Left ventricle myocardium superior (tissue), 1 donor: Measurements from ENCODE around the gene TTLL9. TPM values are rescaled to one million over a fixed set of nuclear protein-coding genes. Genes with fewer than 3 reads are reported as not detected.

Source experiments
- ATAC-seq: fragments of 200-7000 bp; cut with Tn5 transposase; one replicate; pipeline ENCODE4 v1.9.1; 2020; ENCODE audit warnings: mild to moderate bottlenecking, moderate library complexity
- DNase-seq: peaks from one replicate; pipeline ENCODE4 v3.0.0-alpha.2; 2020
- intact Hi-C: fragments of 100-400 bp; cut with micrococcal nuclease; formaldehyde crosslinking; loops from one replicate; pipeline ENCODE4 v1.11.0; 2022
- total RNA-seq: library from RNA; stranded (reverse); fragmentation: NEBNext Ultra II Directional; extraction: Animal tissue kit (Norgen Biotek cat#: 25700); gene quantifications from one replicate; pipeline ENCODE4 v1.2.1, GENCODE V29; 2021
- donor health status: DM: no; HTN: yes; CAD: no; lungs with severe emphysema.

Gene TTLL9
- total RNA-seq, 1 donor from 2014 or later: not detected

DNA sequence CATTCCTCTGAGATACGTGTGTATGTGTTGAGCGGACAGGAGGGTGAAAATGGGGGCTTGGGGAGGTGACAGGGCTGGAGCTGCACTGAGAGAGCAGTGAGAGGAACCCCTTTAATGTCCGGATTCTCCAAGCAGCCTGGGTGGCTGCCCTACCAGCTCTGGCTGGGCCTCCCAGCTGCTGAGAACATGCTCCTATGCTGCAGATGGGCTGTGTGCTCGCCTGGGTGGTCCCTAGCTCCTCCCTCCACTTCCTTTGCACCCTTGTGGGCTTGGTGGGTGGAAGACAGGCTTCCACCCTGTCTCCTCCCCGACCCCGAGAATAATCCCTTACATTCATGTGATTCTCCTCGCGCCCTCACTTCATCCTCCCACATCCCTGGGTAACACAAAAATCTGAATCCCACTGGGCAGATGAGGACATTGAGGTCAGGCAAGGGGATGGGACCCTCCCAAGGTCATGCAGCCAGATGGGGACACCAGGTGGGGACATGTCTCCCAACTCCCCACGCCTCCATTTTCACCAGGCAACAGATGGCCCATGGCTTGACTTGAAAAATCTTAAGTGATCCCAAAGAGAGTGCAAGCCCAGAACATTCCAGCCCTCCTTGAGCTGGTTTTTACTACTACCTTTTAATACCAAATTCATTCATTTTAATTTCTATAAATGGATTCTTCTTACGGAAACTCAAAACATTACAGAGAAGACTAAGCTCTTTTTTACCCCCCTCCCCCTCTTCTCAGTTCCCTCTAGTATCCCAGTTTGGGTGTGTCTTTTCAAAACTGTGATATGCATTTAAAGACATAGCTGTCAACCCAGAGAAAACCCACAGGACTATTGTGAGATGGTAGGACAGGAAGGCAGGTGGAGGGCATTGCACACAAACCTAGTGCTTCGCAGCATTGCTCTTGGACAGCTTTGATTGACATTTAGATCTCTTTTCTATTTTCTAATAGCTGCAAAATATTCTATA is 86.4 kb downstream of the TTLL9 start:
- intact Hi-C loops: no loop called here
- DNase-seq: no peak
- no peak for ATAC-seq

DNA sequence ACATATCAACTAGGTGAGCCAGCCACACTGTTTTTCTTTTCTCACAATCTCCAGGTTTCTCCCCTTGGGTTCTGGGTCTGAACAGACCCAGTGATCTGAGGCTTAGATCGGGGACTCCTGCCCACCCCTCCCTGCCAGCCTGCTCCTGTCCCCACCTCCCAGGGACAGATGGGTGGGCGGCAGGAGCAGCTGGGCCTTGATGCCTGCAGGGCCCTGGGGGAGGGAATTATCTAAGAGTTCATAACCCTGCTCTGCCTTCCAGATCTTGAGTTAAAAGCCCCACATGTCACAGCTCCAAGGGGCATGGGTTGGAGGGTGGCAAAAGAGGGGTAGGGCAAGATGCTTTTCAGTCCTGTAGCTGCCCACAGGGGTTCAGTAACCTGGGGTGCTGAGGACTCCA is 92.3 kb downstream of the TTLL9 start:
- DNase-seq: no peak
- intact Hi-C loops: no loop called here
- ATAC-seq: no peak

DNA sequence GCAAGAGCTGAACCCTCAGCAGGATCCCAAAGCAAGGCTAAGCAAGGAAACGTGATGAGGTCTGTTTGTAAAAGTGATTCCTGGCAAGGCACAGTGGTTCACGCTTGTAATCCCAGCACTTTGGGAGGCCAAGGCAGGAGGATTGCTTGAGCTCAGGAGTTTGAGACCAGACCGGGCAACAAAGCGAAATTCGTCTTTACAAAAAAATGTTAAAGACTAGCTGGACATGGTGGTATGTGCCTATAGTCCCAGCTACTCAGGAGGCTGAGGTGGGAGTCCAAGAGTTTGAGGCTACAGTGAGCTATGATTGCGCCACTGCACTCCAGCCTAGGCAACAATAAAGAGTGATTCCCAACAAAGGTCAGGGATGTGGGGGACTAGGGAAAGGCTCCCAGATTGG is 93.5 kb downstream of the TTLL9 start:
- DNase-seq (no peak), ATAC-seq (no peak)
- intact Hi-C loops: no loop called here

DNA sequence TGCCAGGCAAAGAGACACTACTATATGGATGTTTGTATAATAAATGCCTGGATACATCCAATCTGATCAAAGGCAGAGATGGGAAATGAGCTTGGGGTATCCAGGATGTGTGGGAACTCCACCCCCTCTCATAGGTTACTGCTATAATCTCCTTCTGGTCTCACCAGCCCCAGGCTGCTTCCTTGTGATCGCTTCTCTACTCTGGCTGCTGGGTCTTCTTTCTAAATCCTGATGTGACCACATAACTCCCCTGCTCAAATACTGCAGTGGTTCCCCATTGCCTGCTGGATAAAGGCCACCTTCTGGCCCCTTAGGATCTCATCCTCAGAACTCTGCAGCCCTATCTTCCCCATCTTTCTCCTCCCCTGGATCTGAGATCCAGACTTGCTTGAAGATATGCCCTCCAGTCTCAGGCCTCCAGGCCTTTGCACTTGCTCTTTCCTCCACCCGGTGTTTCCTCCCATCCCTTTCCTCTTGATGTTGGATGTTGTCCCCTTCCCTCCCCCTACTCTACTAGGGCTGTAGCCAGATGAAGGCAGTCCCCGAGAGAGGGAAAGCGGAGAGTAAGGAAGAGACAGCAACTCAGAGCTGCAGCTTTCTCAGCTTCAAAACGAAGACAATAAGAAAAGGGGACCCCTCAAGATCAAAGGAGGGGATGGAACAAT is 96.7 kb downstream of the TTLL9 start:
- no peak for DNase-seq
- intact Hi-C loops: no loop called here
- no peak for ATAC-seq

DNA sequence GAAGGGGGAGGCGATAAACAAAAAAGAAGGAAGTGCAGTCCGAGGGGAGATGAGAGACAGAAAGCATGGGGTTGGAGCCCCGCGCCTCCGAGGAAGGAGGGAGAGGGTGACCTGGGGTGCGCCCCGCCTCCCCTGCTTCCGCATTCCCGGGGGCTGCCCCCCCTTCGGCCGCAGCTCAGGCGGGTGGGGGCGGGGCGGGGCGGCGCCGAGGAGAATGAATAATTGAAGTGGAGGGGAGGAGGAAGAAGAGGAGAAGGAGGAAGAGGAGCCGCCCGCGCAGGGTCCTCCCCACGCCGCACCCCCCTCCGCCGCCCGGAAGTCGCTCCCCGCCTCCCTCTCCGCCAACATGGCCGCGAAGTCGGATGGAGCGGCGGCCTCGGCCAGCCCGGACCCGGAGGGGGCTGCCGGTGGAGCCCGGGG is 97.4 kb downstream of the TTLL9 start, which contains the start of gene XKR7:
XKR7 (plus strand) TSS at position 322 of the 420 bp plus-strand sequence; CDS start at position 347, 25 bp downstream.
- no peak for DNase-seq
- intact Hi-C loops: no loop called here
- ATAC-seq: no peak

DNA sequence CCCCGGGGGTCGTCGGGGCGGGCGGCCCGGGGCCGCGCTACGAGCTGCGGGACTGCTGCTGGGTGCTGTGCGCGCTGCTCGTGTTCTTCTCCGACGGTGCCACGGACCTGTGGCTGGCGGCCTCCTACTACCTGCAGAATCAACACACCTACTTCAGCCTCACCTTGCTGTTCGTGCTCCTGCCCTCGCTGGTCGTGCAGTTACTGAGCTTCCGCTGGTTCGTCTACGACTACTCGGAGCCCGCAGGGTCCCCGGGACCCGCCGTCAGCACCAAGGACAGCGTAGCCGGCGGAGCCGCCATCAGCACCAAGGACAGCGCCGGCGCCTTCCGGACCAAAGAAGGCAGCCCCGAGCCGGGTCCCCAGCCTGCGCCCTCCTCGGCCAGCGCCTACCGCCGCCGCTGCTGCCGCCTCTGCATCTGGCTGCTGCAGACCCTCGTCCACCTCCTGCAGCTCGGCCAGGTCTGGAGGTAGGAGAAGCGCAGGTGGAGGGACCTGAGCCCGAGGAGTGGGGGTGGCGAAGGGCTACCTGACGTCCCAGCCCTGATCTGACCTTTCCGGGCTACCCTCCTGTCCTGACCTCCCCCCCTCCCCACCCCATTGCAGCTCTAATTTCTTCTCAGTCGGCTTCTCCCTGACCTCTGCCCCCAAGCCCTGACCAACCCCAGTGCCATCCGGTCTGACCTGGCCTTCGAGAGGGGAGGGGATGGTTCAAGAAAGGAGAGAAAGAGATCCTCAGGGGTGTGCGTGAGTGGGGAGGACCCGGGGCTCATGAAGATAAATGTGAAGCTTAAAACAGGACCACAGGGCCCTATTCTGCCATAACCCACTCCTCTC is 98.1 kb downstream of the TTLL9 start:
- DNase-seq: peak; percentile 83
- intact Hi-C loops: no loop called here
- peak; percentile 95 for ATAC-seq

DNA sequence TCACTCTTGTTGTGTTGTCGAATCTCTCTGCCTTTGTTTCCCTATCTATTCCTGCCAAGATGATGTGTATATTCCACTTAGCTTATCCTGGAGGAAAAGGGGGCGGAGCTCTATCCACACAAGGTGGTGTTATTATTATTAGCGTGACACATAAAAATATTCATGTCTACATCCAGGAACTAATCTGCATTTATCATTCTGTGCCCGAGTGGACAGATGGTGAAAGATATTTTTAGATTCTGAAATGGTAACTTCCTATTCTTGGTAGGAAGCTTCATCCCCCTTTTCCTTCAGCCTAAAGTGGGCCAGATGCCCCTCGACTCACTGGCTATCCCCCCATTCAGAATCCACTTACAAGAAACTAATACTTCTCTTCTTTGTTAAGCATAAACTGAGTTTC is 99.6 kb downstream of the TTLL9 start:
- intact Hi-C loops: no loop called here
- no peak for ATAC-seq
- DNase-seq: no peak

DNA sequence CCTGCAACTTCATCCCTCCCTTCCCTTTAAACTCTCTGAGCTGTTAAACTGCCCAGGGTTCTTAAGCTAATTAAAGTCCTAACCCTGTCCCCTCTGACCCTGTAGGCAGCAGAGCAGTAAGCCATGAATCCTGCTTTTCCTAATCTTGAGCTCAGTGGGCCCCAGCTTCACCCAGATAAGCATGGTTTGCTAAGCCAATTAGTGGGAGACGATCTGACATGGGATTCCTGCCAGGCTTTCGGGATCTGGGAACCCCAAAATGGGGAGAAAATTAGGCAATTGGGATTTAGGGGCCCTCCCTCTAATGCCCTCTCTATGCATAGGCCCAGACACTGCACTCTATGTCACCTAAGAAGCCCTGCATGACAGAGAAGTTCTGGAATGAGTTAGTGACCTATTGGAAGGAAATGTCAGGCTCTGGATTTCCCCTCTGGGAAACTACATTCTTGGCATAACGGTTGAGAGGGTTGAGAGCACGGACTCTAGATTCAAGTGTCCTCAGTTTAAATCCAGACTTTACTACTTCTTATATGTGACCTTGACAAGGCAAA is 102.1 kb downstream of the TTLL9 start:
- no peak for DNase-seq
- ATAC-seq: no peak
- intact Hi-C loops: no loop called here

DNA sequence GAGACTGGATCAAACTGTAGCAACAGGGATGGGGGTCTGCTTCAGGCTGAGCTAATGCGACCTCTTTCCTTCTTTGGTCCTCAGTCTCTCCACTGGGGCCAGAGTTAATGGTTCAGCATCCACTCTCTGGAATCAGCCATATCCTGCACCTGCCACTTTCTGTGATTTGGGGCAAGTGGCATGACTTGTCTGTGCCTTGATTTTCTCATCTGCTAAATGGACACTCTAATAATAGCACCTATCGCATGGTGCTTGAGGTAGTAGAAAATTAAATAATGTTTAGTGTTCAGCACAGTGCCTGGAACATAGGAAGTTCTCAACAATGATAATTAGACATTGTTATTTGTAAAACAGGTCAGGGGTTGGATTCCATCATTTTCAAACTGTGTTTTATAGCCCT is 103.9 kb downstream of the TTLL9 start:
- ATAC-seq (no peak), DNase-seq (no peak)
- intact Hi-C loops: no loop called here

DNA sequence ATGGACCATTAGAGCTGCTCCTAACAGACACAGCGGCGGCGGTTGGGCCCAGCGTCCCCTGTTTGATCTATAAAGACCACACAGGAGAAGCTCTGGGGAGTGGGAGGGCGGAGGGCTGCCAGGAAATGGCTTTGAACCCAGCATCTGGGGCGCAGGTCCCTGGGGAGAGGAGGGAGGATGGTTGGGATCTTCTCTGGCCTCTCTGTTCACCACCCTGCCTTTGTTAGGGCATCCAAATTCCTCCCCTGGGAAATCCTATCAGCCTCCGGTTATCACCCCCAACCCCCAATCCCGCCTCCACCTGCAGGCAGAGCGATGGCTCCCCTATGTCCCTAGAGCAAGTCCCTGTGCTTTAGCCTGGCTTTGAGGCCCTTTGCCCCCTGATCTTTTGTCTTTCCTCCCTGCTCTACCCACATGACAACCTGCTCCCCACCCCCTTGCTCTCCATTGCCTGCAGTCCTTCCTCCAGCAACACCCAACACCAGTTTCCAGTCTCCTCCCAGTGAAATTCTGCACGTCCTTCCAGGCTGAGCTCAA is 104.6 kb downstream of the TTLL9 start:
- ATAC-seq (no peak), DNase-seq (no peak)
- intact Hi-C loops: no loop called here

DNA sequence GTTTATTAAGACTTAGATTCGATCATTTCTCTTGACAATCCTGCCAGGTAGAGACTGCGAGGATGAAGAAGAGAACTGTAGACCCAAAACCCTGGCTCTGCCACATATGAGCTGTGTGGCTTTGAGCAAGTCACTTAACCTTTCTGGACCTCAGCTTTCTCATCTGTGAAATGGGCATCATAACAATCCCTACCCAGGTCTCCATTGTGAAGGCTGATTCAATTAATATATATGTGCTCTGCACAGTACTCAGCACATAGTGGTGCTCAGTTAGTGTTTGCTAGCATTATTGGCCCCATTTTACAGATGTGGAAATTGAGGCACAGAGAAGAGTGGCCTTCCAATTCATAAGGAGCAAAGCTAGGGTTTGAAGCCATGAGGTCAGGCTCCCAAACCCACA is 105.4 kb downstream of the TTLL9 start:
- DNase-seq (no peak), ATAC-seq (no peak)
- intact Hi-C loops: no loop called here

DNA sequence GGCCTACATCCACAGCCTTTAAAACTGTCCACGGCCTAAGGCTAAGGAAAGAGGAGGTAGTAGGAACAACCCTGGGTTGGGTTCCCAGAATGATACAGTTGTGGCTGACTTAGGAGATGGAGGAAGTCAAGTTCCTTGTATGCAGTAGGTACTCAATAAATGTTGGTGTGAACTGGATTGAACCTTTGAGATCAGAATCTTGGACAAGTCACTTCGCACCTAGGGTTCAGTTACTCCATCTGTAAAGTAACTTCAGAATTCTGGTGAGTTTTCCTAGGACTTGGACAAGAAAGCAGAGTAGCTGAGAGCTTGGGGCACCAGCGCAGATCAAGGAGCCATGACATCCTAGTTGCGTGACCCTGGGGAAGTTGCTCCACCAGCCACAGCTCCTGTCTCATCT is 106.6 kb downstream of the TTLL9 start:
- intact Hi-C loops: no loop called here
- no peak for ATAC-seq
- DNase-seq: no peak

DNA sequence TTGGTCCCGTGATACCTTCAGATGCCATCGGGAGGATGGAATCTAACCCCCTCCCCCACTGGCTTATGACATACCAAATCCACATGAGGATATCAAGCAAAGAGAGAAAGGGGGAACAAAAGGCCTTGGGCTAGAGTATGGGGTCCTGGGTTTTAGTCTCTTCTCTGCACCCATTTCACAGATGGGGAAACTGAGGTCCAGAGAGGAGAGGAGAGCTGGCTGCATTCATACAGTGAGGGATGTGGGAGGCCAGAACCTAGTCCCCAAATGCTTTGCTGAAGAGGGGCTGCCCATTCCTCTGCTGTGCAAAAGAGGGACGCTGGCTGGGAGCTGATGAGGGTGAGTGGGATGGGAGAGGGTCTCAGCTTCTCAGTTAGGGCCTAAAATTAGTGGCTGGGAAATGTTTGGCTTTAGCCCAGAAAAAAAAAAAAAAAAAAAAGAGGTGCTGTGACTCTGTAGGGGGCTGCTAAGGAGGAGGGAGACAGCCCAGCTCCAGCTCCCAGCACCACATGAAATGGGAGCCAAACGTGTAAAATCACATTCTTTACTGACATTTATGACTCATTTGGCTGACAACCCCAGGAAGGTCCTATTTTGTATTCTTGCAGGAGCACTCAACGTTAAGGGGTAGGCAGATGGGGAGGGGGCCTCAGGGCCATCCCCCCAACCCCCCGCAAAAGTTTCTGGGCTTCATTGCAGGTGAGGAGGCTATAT is 109.4 kb downstream of the TTLL9 start:
- intact Hi-C loops: no loop called here
- DNase-seq: no peak
- no peak for ATAC-seq

DNA sequence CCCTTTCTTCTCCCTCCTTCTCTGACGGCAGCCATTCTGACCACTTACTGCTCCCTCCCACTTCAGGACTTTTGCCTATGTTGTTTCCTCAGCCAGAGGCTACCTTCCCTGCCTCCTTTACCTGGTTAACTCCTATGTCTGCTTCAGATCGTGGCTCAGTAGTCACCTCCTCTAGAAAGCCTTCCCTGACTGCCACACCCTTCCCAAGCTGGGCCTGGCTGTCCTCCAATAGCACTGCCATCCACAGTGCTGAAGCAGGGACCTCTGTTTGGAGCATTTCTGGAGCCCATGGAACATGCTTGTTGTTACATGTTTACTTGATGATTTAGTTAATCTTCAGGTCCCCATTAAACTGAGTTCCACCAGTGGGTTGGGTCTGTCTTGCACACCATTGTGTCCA is 111.3 kb downstream of the TTLL9 start:
- intact Hi-C loops: no loop called here
- ATAC-seq: no peak
- no peak for DNase-seq

DNA sequence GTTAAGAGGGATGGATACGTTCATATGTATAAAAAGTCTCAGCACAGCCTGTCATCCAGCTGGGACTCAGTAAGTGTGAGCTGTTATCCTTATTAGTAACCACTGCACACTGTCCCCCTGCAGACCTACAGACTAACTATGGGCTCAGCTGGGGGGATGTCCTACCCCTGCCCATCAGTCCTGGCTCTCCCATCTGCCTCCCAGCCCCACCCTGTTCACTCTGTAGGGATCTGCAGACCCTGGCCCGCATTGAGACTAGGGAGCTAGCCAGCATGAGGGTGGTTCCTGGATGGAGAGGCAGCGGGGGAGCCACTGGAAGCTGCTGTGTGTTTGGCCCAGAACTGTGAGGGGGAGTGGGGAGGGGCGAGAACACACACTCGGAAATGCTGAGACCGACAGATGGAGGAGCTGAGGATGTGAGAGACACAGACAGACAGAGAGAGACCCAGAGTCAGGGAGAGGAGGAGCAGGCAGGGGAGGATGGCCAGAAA is 114.6 kb downstream of the TTLL9 start:
- ATAC-seq (no peak), DNase-seq (no peak)
- intact Hi-C loops: no loop called here

DNA sequence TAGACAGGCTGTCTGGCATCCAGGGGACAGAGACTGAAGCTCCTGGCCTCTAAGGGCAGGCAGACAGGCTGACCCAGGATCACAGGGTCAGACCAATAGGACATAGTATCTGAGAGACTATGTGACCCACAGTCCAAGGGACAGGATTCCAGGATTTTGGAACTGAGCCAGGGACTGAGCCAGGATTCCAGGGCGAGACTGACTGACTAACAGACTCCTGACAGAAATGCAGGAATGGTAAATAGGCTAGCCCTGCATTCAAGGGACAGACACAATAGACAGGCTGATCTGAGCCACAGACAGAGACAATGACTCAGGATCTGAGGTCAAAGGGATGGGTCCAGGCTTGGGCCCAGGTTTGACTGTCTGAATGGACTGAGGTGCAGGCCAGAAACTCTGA is 117.3 kb downstream of the TTLL9 start:
- DNase-seq (no peak), ATAC-seq (no peak)
- intact Hi-C loops: no loop called here

DNA sequence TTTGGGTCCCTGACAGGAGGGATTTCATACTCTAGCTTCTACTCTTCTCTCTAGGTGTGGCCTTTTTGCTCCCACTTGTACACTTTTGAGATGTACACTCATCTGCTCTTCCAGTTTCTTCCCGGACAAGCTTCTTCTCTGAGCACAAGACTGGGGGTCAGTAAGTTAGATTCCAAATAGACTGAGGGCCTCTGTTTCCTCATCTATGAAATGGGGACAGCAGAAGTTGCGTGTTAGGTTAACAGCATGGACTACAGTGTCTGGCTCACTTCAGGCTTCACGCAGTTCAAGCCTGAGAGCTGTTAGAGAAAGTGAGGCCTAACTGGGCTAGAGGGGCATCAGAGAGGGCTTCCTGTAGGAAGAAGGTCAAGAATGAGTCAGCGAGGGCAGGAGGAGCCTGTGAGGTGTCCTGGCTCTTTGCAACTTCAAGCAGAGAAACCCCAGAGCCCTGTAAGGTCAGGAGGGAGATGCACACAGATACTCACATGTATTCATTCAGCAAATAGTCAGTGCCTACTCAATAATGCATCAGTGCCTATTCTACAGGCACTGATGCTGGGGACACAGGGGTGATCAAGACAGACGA is 118.1 kb downstream of the TTLL9 start:
- intact Hi-C loops: no loop called here
- DNase-seq (no peak), ATAC-seq (no peak)

DNA sequence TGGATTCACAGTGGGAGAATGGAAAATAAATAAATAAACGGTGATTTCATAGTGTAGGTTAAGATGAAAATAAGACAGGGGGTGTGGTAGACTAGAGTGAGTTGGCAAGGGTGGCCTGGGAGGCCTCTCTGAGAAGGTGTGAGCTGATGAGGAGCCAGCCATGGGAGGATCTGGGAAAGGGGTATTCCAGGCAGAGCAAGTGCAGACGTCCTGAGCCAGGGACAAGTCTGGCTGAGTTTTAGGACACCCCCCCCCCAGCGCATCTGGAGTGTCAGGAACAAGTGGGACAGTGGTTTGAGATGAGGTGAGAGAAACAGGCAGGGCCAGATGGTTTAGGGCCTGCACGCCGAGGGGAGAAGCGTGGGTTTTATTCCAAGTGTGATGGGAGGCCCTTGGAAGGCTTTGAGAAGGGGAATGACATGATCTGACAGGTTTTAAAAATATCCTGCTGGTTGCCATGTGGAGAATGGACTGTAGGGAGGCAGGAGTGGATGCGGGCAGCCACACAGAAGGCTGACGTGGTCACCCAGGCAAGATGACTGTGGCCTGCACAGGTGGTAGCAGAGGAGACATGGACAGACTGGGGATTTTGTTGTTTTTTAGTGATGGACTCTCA is 118.7 kb downstream of the TTLL9 start:
- intact Hi-C loops: no loop called here
- ATAC-seq (no peak), DNase-seq (no peak)
